Psoas muscle (tissue), 8 donors: ENCODE data around the gene SCUBE3. TPM values are rescaled to one million over a fixed set of nuclear protein-coding genes. Genes with fewer than 3 reads are reported as not detected.

Experiments used
- ATAC-seq, 4 donors: fragments of 200-7000 bp; cut with Tn5 transposase; one replicate each; pipeline ENCODE4 v1.9.1; 2020; ENCODE audit warnings: moderate library complexity in 3 of 4, mild to moderate bottlenecking in 2 of 4
- DNase-seq, 2 donors: peaks; one replicate each; pipeline ENCODE4 v3.0.0-alpha.2; 2020
- H3K27ac ChIP-seq: fragments of 200-600 bp; one replicate; pipeline ENCODE4 v1.8.0; 2022
- H3K27me3 ChIP-seq, 3 donors: fragments of 200-600 bp in 1 of 3; one replicate each; pipeline versions ENCODE4 v1.6.1 to v1.8.0; 2013 to 2022; ENCODE audit warnings: low read length in 2 of 3, mild to moderate bottlenecking in 2 of 3, moderate library complexity in 1 of 3; ENCODE audit not compliant: insufficient read depth in 3 of 3
- H3K36me3 ChIP-seq, 2 donors: fragments of 200-600 bp in 1 of 2; one replicate each; pipeline versions ENCODE4 v1.6.1 to v1.8.0; 2013 to 2022; ENCODE audit warnings: low read depth in 1 of 2, mild to moderate bottlenecking in 1 of 2, moderate library complexity in 1 of 2; ENCODE audit not compliant: insufficient read depth in 1 of 2
- H3K4me1 ChIP-seq: fragments of 200-600 bp; one replicate; pipeline ENCODE4 v1.8.0; 2022
- H3K4me3 ChIP-seq: fragments of 200-600 bp; one replicate; pipeline ENCODE4 v1.8.0; 2022; ENCODE audit warnings: mild to moderate bottlenecking
- H3K9me3 ChIP-seq: fragments of 200-600 bp; one replicate; pipeline ENCODE4 v1.8.0; 2022
- CTCF ChIP-seq: fragments of 200-600 bp; IDR thresholded peaks from one replicate; pipeline ENCODE4 v1.8.0; 2022; ENCODE audit warnings: antibody characterized with exemption
- WGBS, 3 donors: extraction: QIAGEN DNeasy Blood & Tissue Kit; methylation state at CpG; one replicate each; pipeline versions ENCODE4 v1.1.6 to v1.1.7; 2013; 5-methylcytosine and 5-hydroxymethylcytosine counted together
- intact Hi-C, 2 donors: fragments of 100-400 bp; cut with DNase I; formaldehyde crosslinking; loops; one replicate each; pipeline versions ENCODE4 v1.11.0 to v1.14.2; 2022
- polyA plus RNA-seq, 3 donors: library from polyadenylated mRNA; stranded (reverse); fragments of 200-250 nt; gene quantifications; one replicate each; pipeline ENCODE4 v1.2.3, GENCODE V29; 2013
- total RNA-seq, 4 donors: library from RNA; stranded (reverse); fragmentation: NEBNext Ultra II Directional in 2 of 4; extraction: Animal tissue kit (Norgen Biotek cat#: 25700) in 2 of 4; gene quantifications; one replicate each; pipeline versions ENCODE4 v1.2.1 to v1.2.4, GENCODE V29; 2021 to 2023
- donor health status: healthy with polysubstance abuse.
- donor health status: DM: no; HTN: no; CAD: no; lungs with moderate emphysema.
- donor health status: Bipolar disorder and iron deficiency.
- donor health status: healthy.
- donor health status: DM: yes; HTN: yes; CAD: no.
- donor health status: DM: no; HTN: no; CAD: no.
- donor health status: DM: no; HTN: no; CAD: no.
- donor health status: DM: yes; HTN: yes; CAD: no.

SCUBE3 gene
- total and polyA plus RNA-seq, 7 donors, result 0.01 to 0.21 (median 0.04) TPM; not detected in 2

- DNase-seq (no peak), ATAC-seq (no peak)
- H3K27me3 ChIP-seq, result peaks cover 0 to 1% (median 0%) of the 10 kb centered on the region in 3 donors
- no peaks in the 10 kb centered on the region for H3K9me3 ChIP-seq
- intact Hi-C loops, result no loop called here
- H3K27ac ChIP-seq, result no peak overlapping the region
- H3K4me3 ChIP-seq, result no peak overlapping the region
- no peak for TF ChIP-seq CTCF
- H3K36me3 ChIP-seq, result no peaks in the 10 kb centered on the region
- 89 to 95% (median 90%) methylated on average over 3 of the region's 3 CpGs for WGBS, 3 donors
- no peaks in the 10 kb centered on the region for H3K4me1 ChIP-seq
These were observed 42.9 kb upstream of the SCUBE3 start for GRCh38 chr6:35170891-35171290.

GRCh38 chr6:35173044-35173426, 40.7 kb upstream of the SCUBE3 start:
- intact Hi-C loops, result no loop called here
- no peak for TF ChIP-seq CTCF
- WGBS, 3 donors, result 67 to 72% (median 70%) methylated on average over 5 of the region's 5 CpGs
- ATAC-seq (no peak), DNase-seq (no peak)
- H3K4me3 ChIP-seq, result no peak overlapping the region
- no peak overlapping the region for H3K27ac ChIP-seq
- no peaks in the 10 kb centered on the region for H3K4me1 ChIP-seq
- H3K36me3 ChIP-seq, result no peaks in the 10 kb centered on the region
- peaks cover 0 to 1% (median 0%) of the 10 kb centered on the region in 3 donors for H3K27me3 ChIP-seq
- H3K9me3 ChIP-seq, result no peaks in the 10 kb centered on the region

- DNase-seq (no peak), ATAC-seq (no peak)
- intact Hi-C loops, result no loop called here
- Histone ChIP-seq H3K4me1 (no peaks in the 10 kb centered on the region), H3K27me3 (peaks cover 0 to 1% (median 0%) of the 10 kb centered on the region in 3 donors), H3K9me3 (no peaks in the 10 kb centered on the region), H3K36me3 (no peaks in the 10 kb centered on the region), H3K27ac (no peak overlapping the region), H3K4me3 (no peak overlapping the region)
- no peak for TF ChIP-seq CTCF
- WGBS, 3 donors, result 67 to 76% (median 69%) methylated on average over 7 of the region's 7 CpGs
These were observed 40.2 kb upstream of the SCUBE3 start for GRCh38 chr6:35173427-35174087.

- Histone ChIP-seq H3K4me3 (no peak overlapping the region), H3K36me3 (no peaks in the 10 kb centered on the region), H3K9me3 (no peaks in the 10 kb centered on the region), H3K27ac (no peak overlapping the region), H3K4me1 (no peaks in the 10 kb centered on the region), H3K27me3 (peaks cover 0 to 1% (median 0%) of the 10 kb centered on the region in 3 donors)
- DNase-seq (no peak), ATAC-seq (no peak)
- intact Hi-C loops, result no loop called here
- WGBS, 3 donors, result 58 to 80% (median 63%) methylated on average over 2 of the region's 2 CpGs
- no peak for TF ChIP-seq CTCF
These were observed 39.7 kb upstream of the SCUBE3 start for GRCh38 chr6:35174088-35174434.

GRCh38 chr6:35174501-35174900, 39.3 kb upstream of the SCUBE3 start:
- 94 to 96% (median 96%) methylated on average over 4 of the region's 4 CpGs for WGBS, 3 donors

More at GRCh38 chr6:35174501-35174900, 39.3 kb upstream of the SCUBE3 start:
- Histone ChIP-seq H3K36me3 (no peaks in the 10 kb centered on the region), H3K4me1 (no peaks in the 10 kb centered on the region), H3K27me3 (peaks cover 0 to 1% (median 0%) of the 10 kb centered on the region in 3 donors), H3K27ac (no peak overlapping the region), H3K4me3 (no peak overlapping the region), H3K9me3 (no peaks in the 10 kb centered on the region)
- intact Hi-C loops, result no loop called here
- TF ChIP-seq CTCF, result no peak
- ATAC-seq (no peak), DNase-seq (no peak)
